GM19351 (cell line): ENCODE data around the gene ERMARD.

Experiments used
- ATAC-seq: cut with Tn5 transposase; IDR thresholded peaks from one replicate; pipeline ENCODE4 v1.9.1; 2021; ENCODE audit warnings: mild to moderate bottlenecking, moderate library complexity; ENCODE audit not compliant: unreplicated experiment

Gene ERMARD

GRCh38 chr6:169783401-169783800 is 32.0 kb downstream of the ERMARD start:
- ATAC-seq = no peak

- no peak for ATAC-seq
Observed at GRCh38 chr6:169783971-169784820, 32.8 kb downstream of the ERMARD start.

GRCh38 chr6:169784821-169785340 is 33.5 kb downstream of the ERMARD start:
- no peak for ATAC-seq

GRCh38 chr6:169785566-169785965 is 34.1 kb downstream of the ERMARD start:
- ATAC-seq = no peak

DNA sequence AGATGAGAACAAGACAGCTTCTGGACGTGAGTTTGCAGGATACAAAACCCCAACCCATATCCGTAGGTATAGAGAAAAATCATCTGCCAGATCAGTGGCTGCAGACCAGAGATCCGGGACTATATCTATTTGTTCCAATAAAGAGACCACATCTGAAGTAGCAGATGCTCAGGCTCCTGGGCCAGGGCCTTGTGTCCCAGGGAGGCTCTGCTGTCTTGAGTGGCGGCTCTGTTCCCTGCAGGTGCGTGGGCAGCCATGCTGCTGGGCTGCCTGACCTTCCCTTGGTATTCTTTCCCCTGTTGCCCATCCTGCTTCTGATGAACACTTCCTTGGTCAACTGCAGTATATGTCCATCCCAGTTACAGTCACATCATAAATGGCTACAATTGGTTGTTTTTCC is 34.9 kb downstream of the ERMARD start:
- ATAC-seq = no peak

GRCh38 chr6:169787797-169788196 is 36.4 kb downstream of the ERMARD start:
- no peak for ATAC-seq

- ATAC-seq = no peak
Observed at GRCh38 chr6:169788809-169789145, 37.4 kb downstream of the ERMARD start.

GRCh38 chr6:169789146-169789943 is 37.9 kb downstream of the ERMARD start:
- ATAC-seq = no peak

GRCh38 chr6:169789944-169790927 is 38.8 kb downstream of the ERMARD start:
- ATAC-seq = peak; percentile 99

- no peak for ATAC-seq
Observed at GRCh38 chr6:169791721-169792131, 40.3 kb downstream of the ERMARD start.

DNA sequence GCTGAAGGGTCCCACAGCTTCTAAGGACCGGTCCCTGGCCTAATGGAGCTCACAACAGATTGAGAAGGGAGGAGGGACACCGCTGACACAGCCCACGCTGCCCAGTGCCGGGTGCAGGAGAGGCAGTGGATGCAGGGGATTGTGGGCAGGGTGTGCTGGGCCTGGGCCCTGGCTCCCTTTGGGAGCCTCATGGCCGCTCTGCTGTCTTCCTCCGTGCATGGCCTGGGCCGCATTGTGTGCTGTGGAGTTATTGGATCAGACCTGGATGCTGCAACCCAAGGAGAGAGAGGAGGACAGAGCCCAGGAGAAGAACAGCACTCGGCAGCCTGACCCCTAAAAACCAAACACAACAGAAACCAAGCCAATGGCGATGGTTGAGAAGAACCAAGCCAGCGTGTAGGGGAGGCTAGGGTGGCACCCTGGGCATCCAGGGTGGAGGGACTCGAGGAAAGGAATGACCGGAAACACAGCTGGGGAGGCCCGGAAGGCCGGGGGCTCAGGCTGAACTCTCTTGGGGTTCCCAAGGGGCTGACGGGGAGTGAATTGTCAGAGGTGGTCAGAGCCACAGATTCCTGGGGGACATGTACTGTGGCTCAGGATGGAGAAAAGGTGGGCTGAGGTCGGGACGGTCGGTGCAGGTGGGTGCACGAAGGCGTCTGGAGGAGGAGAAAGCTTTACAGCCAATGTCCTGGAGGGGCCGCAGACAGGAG is 41.0 kb downstream of the ERMARD start:
- ATAC-seq = no peak

DNA sequence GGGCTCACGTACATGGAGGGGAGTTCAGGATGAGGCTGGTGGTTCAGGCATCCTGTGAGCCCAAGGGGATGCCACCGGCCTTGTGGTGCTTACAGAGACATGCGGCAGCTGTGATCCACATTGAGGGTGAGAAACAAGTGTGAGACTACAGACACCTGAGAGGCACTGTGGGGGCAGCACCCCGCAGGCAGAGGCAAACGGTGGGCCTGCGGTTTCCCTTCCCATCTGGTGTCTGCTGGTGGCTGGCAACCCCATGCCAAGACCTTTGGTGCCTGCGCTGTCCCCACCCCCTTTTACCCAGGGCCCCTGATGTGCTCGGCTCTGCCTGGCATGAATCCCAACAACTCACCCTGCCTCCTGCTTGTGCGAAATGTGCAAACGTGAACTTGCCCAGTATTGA is 42.0 kb downstream of the ERMARD start:
- ATAC-seq = no peak

GRCh38 chr6:169794317-169795055 is 43.1 kb downstream of the ERMARD start:
- ATAC-seq = no peak

DNA sequence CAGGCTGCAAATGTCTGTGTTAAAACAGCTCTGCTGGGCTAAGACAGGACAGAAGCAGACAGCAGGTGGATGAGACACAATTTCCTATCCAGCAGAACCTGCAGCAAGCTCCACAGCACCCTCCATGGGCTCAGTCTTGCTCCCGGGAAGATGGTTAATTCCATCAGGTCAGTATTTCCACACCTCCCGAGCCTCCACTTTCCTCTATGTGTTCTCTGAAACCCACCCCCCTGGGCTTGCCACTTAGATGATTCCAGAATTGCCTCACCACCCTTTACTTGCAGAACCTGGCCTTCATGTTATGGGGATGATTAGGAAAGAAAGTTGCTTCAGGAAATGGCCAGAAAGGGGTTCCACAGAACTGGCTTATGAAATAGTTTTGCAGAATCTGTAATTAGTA is 43.8 kb downstream of the ERMARD start:
- ATAC-seq = no peak

DNA sequence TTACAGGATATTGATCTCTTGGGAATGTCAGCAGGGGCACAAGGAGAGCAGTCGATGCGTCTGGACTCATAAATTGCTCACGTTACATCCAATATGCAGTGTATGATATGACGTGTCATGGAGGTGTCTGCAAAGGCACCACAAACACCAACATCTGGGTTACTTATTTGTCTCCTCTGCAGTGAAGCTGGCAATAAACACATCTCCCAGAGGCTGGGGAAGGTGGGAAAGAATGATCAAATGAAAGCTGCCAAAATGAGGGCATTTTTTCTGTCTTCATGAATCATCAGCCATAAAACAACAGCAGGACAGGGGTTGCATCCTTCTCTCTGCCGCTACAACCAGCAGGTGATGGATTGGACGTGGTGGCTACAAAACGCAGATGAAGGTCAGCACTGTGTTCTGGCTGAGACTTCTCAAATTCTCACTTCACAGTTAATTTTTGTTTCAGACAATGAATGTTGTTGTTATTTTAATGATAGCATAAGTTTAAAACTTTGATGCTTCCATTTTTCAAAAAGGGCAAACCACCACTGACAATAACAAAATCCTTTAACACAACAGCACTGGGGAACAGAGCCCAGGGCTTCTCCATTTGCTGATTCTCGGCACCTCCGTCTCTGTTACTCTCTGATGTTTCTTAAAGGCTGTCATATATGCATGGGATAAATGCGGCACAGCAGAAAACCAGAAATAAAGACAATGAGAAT is 47.5 kb downstream of the ERMARD start:
- no peak for ATAC-seq

GRCh38 chr6:169799474-169799926 is 48.1 kb downstream of the ERMARD start:
- no peak for ATAC-seq

GRCh38 chr6:169800116-169800667 is 48.8 kb downstream of the ERMARD start:
- ATAC-seq = no peak

DNA sequence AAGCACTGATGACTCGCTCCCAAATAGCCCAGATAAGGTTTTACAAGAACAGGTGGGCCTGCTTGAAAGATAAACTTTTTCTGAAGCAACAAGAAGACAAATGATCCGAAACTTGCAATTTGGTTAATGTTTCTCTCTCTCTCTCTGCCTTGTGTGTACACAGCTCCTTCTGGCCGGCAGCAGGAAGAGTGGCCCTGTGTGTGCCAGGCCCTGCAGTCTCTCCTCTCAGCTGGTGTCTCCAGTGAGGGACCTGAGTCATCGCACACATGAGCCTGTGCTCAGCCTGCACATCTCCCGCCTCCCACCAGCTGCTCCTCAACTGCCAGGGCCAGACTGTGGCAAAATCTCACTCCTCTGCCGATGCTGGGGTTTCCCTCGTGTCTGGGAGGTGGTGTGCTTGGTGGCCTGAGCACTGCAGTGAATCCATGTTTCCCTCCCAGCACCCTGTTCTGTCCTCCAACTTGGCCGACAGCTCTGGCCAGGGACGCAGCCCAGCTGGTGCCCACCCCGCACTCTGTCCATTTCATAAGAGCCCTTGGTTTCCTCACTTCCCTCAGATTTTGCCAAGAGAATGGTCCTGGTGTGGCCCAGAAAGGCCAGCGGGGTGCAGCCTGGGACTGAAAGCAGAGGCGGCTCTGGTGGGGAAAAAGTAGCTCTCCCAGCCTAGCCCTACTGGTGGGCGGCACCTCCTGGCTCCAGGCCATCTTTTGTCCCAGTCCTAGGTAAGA is 49.4 kb downstream of the ERMARD start:
- ATAC-seq = no peak
